ENCODE measurements around the gene FAM120AOS. TPM values are rescaled to one million over a fixed set of nuclear protein-coding genes. Genes with fewer than 3 reads are reported as not detected.

FAM120AOS gene
- polyA plus RNA-seq, 1 donor from 2014 or later = 44.5 TPM

DNA sequence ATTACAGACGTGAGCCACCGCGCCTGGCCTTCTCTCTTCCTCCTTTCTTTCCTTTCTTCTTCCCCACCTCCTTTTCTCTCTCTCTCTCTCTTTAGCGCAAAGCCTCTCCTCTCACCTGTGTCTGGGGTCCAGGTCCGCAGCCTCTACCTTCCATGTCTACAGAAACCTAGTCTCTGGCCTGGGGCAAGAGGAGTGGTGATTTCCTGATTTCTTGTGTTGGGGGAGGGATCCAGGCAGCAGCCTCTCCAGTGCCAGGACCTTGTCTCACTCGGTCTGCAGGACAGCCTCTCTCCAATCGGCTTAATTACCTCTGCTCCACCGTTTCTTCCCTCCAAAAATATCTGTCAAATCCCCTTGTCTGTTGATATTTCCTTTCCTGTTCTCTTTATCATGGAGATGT, 18.0 kb downstream of the FAM120AOS start:
- H3K9me3 ChIP-seq (ENCODE audit: low read length) = no peaks in the 10 kb centered on the region
- TF ChIP-seq TAF1 (IDR thresholded peaks at IDR 0.05; ENCODE audit: low read depth) = no peak
- TF ChIP-seq MXI1 (conservative IDR thresholded peaks at IDR 0.05; ENCODE audit: poor library complexity, severe bottlenecking) = no peak
- no peak for TF ChIP-seq EP300 (conservative IDR thresholded peaks at IDR 0.05; ENCODE audit: poor library complexity, severe bottlenecking)
- TF ChIP-seq, protein P1, sequence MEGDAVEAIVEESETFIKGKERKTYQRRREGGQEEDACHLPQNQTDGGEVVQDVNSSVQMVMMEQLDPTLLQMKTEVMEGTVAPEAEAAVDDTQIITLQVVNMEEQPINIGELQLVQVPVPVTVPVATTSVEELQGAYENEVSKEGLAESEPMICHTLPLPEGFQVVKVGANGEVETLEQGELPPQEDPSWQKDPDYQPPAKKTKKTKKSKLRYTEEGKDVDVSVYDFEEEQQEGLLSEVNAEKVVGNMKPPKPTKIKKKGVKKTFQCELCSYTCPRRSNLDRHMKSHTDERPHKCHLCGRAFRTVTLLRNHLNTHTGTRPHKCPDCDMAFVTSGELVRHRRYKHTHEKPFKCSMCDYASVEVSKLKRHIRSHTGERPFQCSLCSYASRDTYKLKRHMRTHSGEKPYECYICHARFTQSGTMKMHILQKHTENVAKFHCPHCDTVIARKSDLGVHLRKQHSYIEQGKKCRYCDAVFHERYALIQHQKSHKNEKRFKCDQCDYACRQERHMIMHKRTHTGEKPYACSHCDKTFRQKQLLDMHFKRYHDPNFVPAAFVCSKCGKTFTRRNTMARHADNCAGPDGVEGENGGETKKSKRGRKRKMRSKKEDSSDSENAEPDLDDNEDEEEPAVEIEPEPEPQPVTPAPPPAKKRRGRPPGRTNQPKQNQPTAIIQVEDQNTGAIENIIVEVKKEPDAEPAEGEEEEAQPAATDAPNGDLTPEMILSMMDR (IDR thresholded peaks at IDR 0.05; ENCODE audit: poor library complexity, severe bottlenecking) = no peak
- no peak for TF ChIP-seq POLR2AphosphoS5 (IDR thresholded peaks at IDR 0.05)
- TF ChIP-seq EZH2 (IDR thresholded peaks at IDR 0.05; ENCODE audit: borderline replicate concordance, insufficient read depth, low read length, poor library complexity, severe bottlenecking) = no peak
- no peak for TF ChIP-seq SMC3 (conservative IDR thresholded peaks at IDR 0.05; ENCODE audit: poor library complexity)
- H3K36me3 ChIP-seq (ENCODE audit: insufficient read depth, low read length) = no peaks in the 10 kb centered on the region
- no peaks in the 10 kb centered on the region for H4K20me1 ChIP-seq (ENCODE audit: insufficient read depth)
- H3K4me2 ChIP-seq (ENCODE audit: low read length) = no peak overlapping the region
- no peak overlapping the region for H2AFZ ChIP-seq (ENCODE audit: low read depth, low read length)
- no peaks in the 10 kb centered on the region for H3K27me3 ChIP-seq (ENCODE audit: insufficient read depth, low read depth, low read length)
- H3F3A ChIP-seq (ENCODE audit: insufficient read depth, low read length, poor library complexity, severe bottlenecking) = no peaks in the 10 kb centered on the region
- no peak overlapping the region for H3K4me3 ChIP-seq (ENCODE audit: low read length)
- no peak overlapping the region for H3K9ac ChIP-seq (ENCODE audit: low read length)
- H3K79me2 ChIP-seq (replicated peaks; ENCODE audit: insufficient read depth, low read length) = no peaks in the 10 kb centered on the region
- H3K9me2 ChIP-seq (ENCODE audit: insufficient read depth, low read length) = no peaks in the 10 kb centered on the region
- H3K27ac ChIP-seq (ENCODE audit: low read length) = no peak overlapping the region

DNA sequence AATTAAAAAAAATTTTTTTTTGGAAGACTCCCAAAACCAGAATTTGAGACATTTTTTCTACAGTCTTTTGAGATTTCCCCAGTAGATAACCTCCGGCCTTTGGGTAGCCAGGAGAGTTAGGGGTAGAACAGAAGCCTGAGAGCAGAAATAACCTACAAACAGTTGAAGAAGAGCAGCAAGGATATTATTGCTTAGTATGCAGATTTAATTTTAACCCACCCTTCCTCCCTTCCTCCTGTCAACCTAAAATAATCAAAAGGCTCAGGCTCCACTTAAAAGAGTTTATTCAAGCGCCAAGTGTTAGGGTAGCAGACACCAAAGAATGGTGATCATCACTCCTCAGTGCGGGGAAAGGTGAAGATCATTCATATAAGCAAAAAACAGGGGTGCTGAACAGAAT, 19.3 kb downstream of the FAM120AOS start:
- H3K79me2 ChIP-seq (replicated peaks; ENCODE audit: insufficient read depth, low read length) = no peaks in the 10 kb centered on the region

More for the DNA sequence above, 19.3 kb downstream of the FAM120AOS start:
- no peak for TF ChIP-seq EZH2 (IDR thresholded peaks at IDR 0.05; ENCODE audit: borderline replicate concordance, insufficient read depth, low read length, poor library complexity, severe bottlenecking)
- TF ChIP-seq, protein P1 (IDR thresholded peaks at IDR 0.05; ENCODE audit: poor library complexity, severe bottlenecking) = no peak
- no peak for TF ChIP-seq EP300 (conservative IDR thresholded peaks at IDR 0.05; ENCODE audit: poor library complexity, severe bottlenecking)
- TF ChIP-seq SMC3 (conservative IDR thresholded peaks at IDR 0.05; ENCODE audit: poor library complexity) = no peak
- no peak for TF ChIP-seq POLR2AphosphoS5 (IDR thresholded peaks at IDR 0.05)
- no peak for TF ChIP-seq MXI1 (conservative IDR thresholded peaks at IDR 0.05; ENCODE audit: poor library complexity, severe bottlenecking)
- TF ChIP-seq, protein P2, sequence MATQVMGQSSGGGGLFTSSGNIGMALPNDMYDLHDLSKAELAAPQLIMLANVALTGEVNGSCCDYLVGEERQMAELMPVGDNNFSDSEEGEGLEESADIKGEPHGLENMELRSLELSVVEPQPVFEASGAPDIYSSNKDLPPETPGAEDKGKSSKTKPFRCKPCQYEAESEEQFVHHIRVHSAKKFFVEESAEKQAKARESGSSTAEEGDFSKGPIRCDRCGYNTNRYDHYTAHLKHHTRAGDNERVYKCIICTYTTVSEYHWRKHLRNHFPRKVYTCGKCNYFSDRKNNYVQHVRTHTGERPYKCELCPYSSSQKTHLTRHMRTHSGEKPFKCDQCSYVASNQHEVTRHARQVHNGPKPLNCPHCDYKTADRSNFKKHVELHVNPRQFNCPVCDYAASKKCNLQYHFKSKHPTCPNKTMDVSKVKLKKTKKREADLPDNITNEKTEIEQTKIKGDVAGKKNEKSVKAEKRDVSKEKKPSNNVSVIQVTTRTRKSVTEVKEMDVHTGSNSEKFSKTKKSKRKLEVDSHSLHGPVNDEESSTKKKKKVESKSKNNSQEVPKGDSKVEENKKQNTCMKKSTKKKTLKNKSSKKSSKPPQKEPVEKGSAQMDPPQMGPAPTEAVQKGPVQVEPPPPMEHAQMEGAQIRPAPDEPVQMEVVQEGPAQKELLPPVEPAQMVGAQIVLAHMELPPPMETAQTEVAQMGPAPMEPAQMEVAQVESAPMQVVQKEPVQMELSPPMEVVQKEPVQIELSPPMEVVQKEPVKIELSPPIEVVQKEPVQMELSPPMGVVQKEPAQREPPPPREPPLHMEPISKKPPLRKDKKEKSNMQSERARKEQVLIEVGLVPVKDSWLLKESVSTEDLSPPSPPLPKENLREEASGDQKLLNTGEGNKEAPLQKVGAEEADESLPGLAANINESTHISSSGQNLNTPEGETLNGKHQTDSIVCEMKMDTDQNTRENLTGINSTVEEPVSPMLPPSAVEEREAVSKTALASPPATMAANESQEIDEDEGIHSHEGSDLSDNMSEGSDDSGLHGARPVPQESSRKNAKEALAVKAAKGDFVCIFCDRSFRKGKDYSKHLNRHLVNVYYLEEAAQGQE (IDR thresholded peaks at IDR 0.05; ENCODE audit: borderline replicate concordance) = no peak
- TF ChIP-seq RAD21 (conservative IDR thresholded peaks at IDR 0.05) = no peak
- TF ChIP-seq TAF1 (IDR thresholded peaks at IDR 0.05; ENCODE audit: low read depth) = no peak
- Histone ChIP-seq H3K9me3 (ENCODE audit: low read length) (no peaks in the 10 kb centered on the region), H3K27ac (ENCODE audit: low read length) (no peak overlapping the region), H3F3A (ENCODE audit: insufficient read depth, low read length, poor library complexity, severe bottlenecking) (no peaks in the 10 kb centered on the region), H3K4me2 (ENCODE audit: low read length) (no peak overlapping the region), H3K4me3 (ENCODE audit: low read length) (no peak overlapping the region), H4K20me1 (ENCODE audit: insufficient read depth) (no peaks in the 10 kb centered on the region), H3K36me3 (ENCODE audit: insufficient read depth, low read length) (no peaks in the 10 kb centered on the region), H3K9ac (ENCODE audit: low read length) (no peak overlapping the region), H3K9me2 (ENCODE audit: insufficient read depth, low read length) (no peaks in the 10 kb centered on the region), H3K27me3 (ENCODE audit: insufficient read depth, low read depth, low read length) (no peaks in the 10 kb centered on the region), H2AFZ (ENCODE audit: low read depth, low read length) (no peak overlapping the region)
